Activated CD4-positive, alpha-beta memory T cell treated with anti-CD3 and anti-CD28 coated beads for 36 hours (primary cell): ENCODE results near the gene CDH23. TPM values are rescaled to one million over a fixed set of nuclear protein-coding genes. Genes with fewer than 3 reads are reported as not detected.

Experiments used
- CTCF ChIA-PET: fragments of 350-600 bp; sonication (Branson Sonifier 250); formaldehyde crosslinking; loops from one replicate; lab custom pipeline; 2021; ENCODE audit warnings: antibody characterized with exemption, inconsistent platforms; lab: Charles Lee
- POLR2A ChIA-PET: fragments of 350-600 bp; sonication (Branson Sonifier 250); formaldehyde crosslinking; loops from one replicate; lab custom pipeline; 2021; ENCODE audit warnings: antibody characterized with exemption; lab: Charles Lee
- DNase-seq: peaks from one replicate; pipeline ENCODE4 v3.0.0-alpha.2; 2020
- H3K27ac Mint-ChIP-seq: one replicate; pipeline ENCODE4 v1.8.0; 2021; ENCODE audit warnings: mixed read lengths
- H3K27me3 Mint-ChIP-seq: one replicate; pipeline ENCODE4 v1.8.0; 2021; ENCODE audit warnings: mixed read lengths
- H3K36me3 Mint-ChIP-seq: one replicate; pipeline ENCODE4 v1.8.0; 2021; ENCODE audit warnings: mixed read lengths
- H3K4me1 Mint-ChIP-seq: one replicate; pipeline ENCODE4 v1.8.0; 2021; ENCODE audit warnings: low read depth, mixed read lengths
- H3K4me3 Mint-ChIP-seq: one replicate; pipeline ENCODE4 v1.8.0; 2021; ENCODE audit warnings: mild to moderate bottlenecking, mixed read lengths
- H3K9me3 Mint-ChIP-seq: one replicate; pipeline ENCODE4 v1.8.0; 2021; ENCODE audit warnings: mixed read lengths
- intact Hi-C: fragments of 100-400 bp; cut with micrococcal nuclease; formaldehyde crosslinking; loops from one replicate; pipeline ENCODE4 v1.15.1; 2023
- total RNA-seq, 2 experiments: library from RNA; stranded (reverse); gene quantifications; one replicate each; pipeline ENCODE4 v1.2.3, GENCODE V29; 2021

Gene CDH23
- total RNA-seq, 2 experiments from 2014 or later, result 2.6 TPM

- Mint-ChIP-seq H3K4me1 (peaks cover 7% of the 10 kb centered on the region), H3K4me3 (no peak overlapping the region), H3K27ac (no peak overlapping the region), H3K36me3 (no peaks in the 10 kb centered on the region), H3K27me3 (peaks cover 3% of the 10 kb centered on the region), H3K9me3 (no peaks in the 10 kb centered on the region)
- POLR2A ChIA-PET, result no interaction called here
- intact Hi-C loops, result no loop called here
- no peak for DNase-seq
- CTCF ChIA-PET, result interaction anchor here (0.6 to 1.6 kb wide), 4 partner anchors 11 to 523 kb away, joined by 3 to 6 read pairs (median 4); no protein-coding TSS in a partner anchor
These were observed 23.7 kb upstream of the CDH23 start for GRCh38 chr10:71372882-71373495.

DNA sequence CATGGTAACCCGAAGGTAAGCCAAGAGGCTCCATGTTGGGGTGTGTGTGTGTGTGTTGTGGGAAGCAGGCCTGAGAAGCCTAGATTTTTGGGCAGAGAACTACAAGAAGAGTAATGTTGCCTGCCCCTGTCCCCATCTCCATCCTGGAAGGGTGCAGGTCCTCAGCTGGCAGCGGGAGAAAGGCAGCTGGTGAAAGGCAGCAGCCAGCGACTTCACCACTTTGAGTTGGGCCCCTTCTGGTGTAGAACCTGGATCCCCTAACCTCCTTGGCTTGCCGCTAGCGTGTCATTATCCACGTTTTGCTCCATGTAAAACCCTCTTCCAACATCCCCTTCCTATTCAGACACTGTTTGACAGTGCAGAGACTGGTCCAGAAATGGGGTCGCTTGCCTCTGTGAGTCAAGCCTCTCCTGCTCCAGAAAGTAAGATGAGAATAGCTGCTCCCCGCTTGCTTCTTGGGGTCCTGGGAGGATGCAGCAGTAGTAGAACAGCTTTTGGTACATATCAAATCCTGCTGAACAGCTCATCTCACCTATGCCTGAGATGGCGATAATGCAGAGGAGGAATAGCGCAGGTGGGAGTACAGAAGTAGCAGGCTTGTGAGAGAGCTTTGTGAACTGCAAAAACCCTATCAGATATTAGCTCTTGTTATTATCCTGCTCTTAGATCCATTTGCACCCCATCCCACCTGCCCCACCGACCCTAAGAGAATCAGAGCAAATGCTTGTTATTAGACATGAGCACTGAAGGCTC lies 22.1 kb upstream of the CDH23 start:
- intact Hi-C loops, result no loop called here
- Mint-ChIP-seq H3K4me1 (peaks cover 7% of the 10 kb centered on the region), H3K27ac (no peak overlapping the region), H3K36me3 (no peaks in the 10 kb centered on the region), H3K9me3 (no peaks in the 10 kb centered on the region), H3K4me3 (no peak overlapping the region), H3K27me3 (peaks cover 3% of the 10 kb centered on the region)
- ChIA-PET POLR2A (no interaction called here), CTCF (interaction anchor here (0.8 to 3.9 kb wide), 2 partner anchors 9 to 56 kb away, joined by 4 to 21 read pairs; partner anchors contain the start of gene SLC29A3)
- no peak for DNase-seq

DNA sequence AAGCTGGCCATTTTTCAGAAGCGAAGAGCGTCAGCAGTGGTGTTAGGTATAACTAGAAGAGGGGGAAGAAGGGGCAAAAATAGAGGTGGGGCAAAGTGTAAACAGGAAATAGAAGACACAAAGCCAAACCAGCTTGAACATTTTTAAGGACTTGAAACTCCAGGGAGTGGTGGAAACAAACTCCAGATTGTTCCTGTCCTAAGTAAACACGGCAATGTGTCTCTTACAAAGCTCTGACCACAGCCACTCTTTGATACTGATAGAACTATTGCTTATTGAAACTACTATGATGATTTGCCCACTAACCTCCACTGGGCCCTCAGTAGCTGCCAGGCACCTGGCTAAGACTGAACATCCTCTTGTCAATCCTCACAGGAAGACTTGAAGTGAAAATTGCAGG lies 20.8 kb upstream of the CDH23 start:
- Mint-ChIP-seq H3K4me1 (peaks cover 7% of the 10 kb centered on the region), H3K27ac (no peak overlapping the region), H3K36me3 (no peaks in the 10 kb centered on the region), H3K27me3 (peaks cover 2% of the 10 kb centered on the region), H3K9me3 (no peaks in the 10 kb centered on the region), H3K4me3 (peak overlapping the region; percentile 30)
- intact Hi-C loops, result no loop called here
- ChIA-PET CTCF (interaction anchor here (0.9 to 3.9 kb wide), 8 partner anchors 9 to 333 kb away, joined by 3 to 21 read pairs (median 4); partner anchors contain the start of gene SLC29A3), POLR2A (no interaction called here)
- no peak for DNase-seq

- no peak overlapping the region for H3K27ac Mint-ChIP-seq
- peaks cover 7% of the 10 kb centered on the region for H3K4me1 Mint-ChIP-seq
- no peaks in the 10 kb centered on the region for H3K9me3 Mint-ChIP-seq
- no peak overlapping the region for H3K4me3 Mint-ChIP-seq
- ChIA-PET POLR2A (no interaction called here), CTCF (interaction anchor here (0.7 to 3.9 kb wide), 10 partner anchors 18 to 518 kb away, joined by 3 to 21 read pairs (median 4); partner anchors contain the start of genes CDH23 and SLC29A3)
- H3K27me3 Mint-ChIP-seq, result no peaks in the 10 kb centered on the region
- H3K36me3 Mint-ChIP-seq, result no peaks in the 10 kb centered on the region
- DNase-seq, result no peak
- intact Hi-C loops, result no loop called here
These were observed 18.2 kb upstream of the CDH23 start for GRCh38 chr10:71378336-71379117.

DNA sequence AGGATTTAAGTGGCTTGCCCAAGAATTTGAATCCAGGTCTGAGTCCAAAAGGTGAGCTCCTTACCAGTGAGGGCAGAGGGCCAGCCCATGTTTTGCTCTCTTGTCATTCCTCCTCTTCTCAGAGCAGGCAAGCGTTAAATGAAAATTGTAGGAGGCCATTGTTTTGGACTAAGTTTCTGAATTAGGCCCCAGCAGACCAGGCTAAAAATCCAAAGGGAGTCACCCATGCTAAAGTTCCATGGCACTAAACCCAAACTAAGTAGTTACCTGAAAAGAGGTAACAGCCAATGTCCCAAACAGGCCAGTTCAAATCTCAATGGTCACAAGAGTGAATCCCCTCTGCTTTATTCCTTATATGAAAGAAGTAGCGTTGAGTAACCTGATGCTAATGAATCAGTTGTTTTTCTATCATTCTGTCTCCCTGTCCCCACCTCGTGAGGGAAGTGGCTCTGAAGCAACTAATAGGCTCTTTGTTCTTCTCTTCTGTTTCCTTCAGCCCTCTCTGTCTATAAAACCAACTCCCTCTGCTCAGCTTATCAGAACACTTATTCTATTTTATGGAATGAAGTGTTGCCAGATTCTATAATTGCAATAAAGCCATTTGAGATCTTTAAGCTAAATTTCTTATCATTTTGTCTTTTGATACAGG lies 17.5 kb upstream of the CDH23 start:
- POLR2A ChIA-PET, result no interaction called here
- Mint-ChIP-seq H3K4me1 (peaks cover 7% of the 10 kb centered on the region), H3K27ac (no peak overlapping the region)

DNA sequence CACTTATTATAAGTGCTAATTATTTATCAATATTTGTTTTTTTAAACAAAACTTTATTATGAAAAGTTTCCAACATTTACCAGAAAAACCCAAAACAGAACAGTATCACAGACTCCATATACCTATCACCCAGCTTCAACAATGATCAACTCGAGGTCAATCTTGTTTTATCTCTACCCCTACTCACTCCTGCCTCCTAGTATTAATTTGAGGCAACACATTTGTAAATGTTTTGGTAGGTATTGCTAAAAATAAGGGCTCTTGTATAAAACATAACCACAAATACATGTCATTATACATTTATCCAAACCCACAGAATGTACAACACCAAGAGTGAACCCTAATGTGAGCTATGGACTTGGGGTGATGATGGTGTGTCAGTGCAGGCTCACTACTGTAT lies 15.9 kb upstream of the CDH23 start:
- CTCF ChIA-PET, result interaction anchor here (0.9 to 7.9 kb wide), 7 partner anchors 15 to 431 kb away, joined by 3 to 68 read pairs (median 3); no protein-coding TSS in a partner anchor
- H3K27ac Mint-ChIP-seq, result no peak overlapping the region
- intact Hi-C loops, result loop anchor here (5.0 to 10.0 kb wide), 2 partner anchors 431 to 514 kb away; no protein-coding TSS in a partner anchor

More for the DNA sequence above, 17.5 kb upstream of the CDH23 start:
- H3K9me3 Mint-ChIP-seq, result no peaks in the 10 kb centered on the region
- DNase-seq, result no peak
- H3K27me3 Mint-ChIP-seq, result no peaks in the 10 kb centered on the region
- intact Hi-C loops, result no loop called here
- CTCF ChIA-PET, result interaction anchor here (0.8 to 7.9 kb wide), 6 partner anchors 17 to 517 kb away, joined by 3 to 68 read pairs (median 7); partner anchors contain the start of gene CDH23
- H3K36me3 Mint-ChIP-seq, result no peaks in the 10 kb centered on the region
- no peak overlapping the region for H3K4me3 Mint-ChIP-seq

GRCh38 chr10:71381611-71382010 lies 15.1 kb upstream of the CDH23 start:
- ChIA-PET POLR2A (no interaction called here), CTCF (interaction anchor here (1.0 to 7.9 kb wide), 8 partner anchors 17 to 430 kb away, joined by 3 to 68 read pairs (median 4); no protein-coding TSS in a partner anchor)
- Mint-ChIP-seq H3K27me3 (no peaks in the 10 kb centered on the region), H3K4me3 (no peak overlapping the region), H3K9me3 (no peaks in the 10 kb centered on the region), H3K4me1 (peaks cover 6% of the 10 kb centered on the region), H3K36me3 (no peaks in the 10 kb centered on the region), H3K27ac (no peak overlapping the region)
- DNase-seq, result no peak
- intact Hi-C loops, result loop anchor here (5.0 to 10.0 kb wide), 2 partner anchors 431 to 513 kb away; no protein-coding TSS in a partner anchor

More for the DNA sequence above, 15.9 kb upstream of the CDH23 start:
- Mint-ChIP-seq H3K4me3 (no peak overlapping the region), H3K27me3 (no peaks in the 10 kb centered on the region), H3K9me3 (no peaks in the 10 kb centered on the region), H3K36me3 (no peaks in the 10 kb centered on the region), H3K4me1 (peaks cover 7% of the 10 kb centered on the region)
- POLR2A ChIA-PET, result no interaction called here
- DNase-seq, result no peak

DNA sequence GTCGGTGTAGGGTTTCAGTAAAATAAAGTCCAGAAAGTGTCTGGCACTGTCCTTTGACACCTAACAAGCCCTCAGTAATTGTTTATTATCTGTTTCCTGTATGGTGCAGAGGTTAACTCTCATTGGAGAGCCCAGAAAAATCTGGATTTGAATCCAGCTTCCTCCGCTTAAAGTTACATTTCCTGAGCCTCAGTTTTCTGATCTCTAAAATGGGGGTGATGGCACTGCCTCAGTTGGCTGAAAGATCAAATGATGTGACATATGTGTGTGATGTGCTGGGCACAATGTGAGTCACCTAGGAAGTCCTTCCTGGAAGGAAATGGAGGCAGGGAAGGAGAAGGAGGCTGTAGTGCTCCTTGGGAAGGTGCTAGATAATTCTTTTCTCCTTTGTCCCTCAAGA lies 14.7 kb upstream of the CDH23 start:
- peaks cover 6% of the 10 kb centered on the region for H3K4me1 Mint-ChIP-seq
- POLR2A ChIA-PET, result no interaction called here
- H3K27ac Mint-ChIP-seq, result no peak overlapping the region
- no peaks in the 10 kb centered on the region for H3K27me3 Mint-ChIP-seq
- no peak for DNase-seq
- H3K4me3 Mint-ChIP-seq, result no peak overlapping the region
- H3K36me3 Mint-ChIP-seq, result no peaks in the 10 kb centered on the region
- intact Hi-C loops, result loop anchor here (5.0 to 10.0 kb wide), 2 partner anchors 430 to 513 kb away; no protein-coding TSS in a partner anchor
- H3K9me3 Mint-ChIP-seq, result no peaks in the 10 kb centered on the region
- CTCF ChIA-PET, result interaction anchor here (0.6 to 7.9 kb wide), 8 partner anchors 16 to 326 kb away, joined by 3 to 68 read pairs (median 4); no protein-coding TSS in a partner anchor

- intact Hi-C loops, result loop anchor here (5.0 to 10.0 kb wide), 2 partner anchors 430 to 512 kb away; no protein-coding TSS in a partner anchor
- ChIA-PET POLR2A (no interaction called here), CTCF (interaction anchor here (0.6 to 7.9 kb wide), 7 partner anchors 50 to 514 kb away, joined by 3 to 68 read pairs (median 3); no protein-coding TSS in a partner anchor)
- Mint-ChIP-seq H3K27ac (no peak overlapping the region), H3K9me3 (no peaks in the 10 kb centered on the region), H3K36me3 (no peaks in the 10 kb centered on the region), H3K4me3 (no peak overlapping the region), H3K4me1 (peaks cover 1% of the 10 kb centered on the region), H3K27me3 (no peaks in the 10 kb centered on the region)
- DNase-seq, result no peak
These were observed 14.0 kb upstream of the CDH23 start for GRCh38 chr10:71382757-71383156.

DNA sequence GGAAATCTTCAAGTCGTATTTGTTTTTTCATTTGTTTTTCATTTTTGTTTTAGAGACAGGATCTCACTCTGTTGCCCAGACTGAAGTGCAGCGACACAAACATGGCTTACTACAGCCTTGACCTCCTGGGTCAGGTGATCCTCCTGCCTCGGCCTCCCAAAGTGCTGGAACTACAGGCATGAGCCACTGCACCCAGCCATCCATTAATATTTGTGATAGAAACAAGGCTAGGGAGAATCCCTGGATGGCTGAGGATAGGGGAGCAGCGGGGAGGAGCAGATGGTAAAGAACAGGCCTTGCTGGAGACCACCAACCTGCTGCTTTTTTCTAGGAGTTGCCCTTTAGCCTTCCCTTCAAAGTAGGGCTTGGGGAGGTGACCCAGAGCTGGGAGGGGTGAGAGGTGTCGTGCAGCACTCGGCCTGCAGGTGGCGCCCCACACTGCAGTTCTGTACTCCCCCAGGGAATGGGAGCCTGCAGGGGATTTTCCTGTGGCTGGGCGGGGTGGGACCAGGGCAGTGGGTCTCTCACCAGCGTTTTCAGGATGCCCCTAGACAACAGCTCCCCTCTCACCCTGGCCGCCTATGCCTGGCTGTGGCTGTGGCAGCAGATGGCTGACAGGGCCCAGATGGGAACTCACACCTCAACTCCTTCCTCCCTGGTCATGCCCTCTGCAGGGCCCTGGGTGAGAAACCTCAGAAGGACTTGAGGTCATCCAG lies 12.6 kb upstream of the CDH23 start:
- intact Hi-C loops, result loop anchor here (1.0 to 10.0 kb wide), 5 partner anchors 186 to 511 kb away; no protein-coding TSS in a partner anchor
- ChIA-PET POLR2A (no interaction called here), CTCF (interaction anchor here (0.6 to 7.9 kb wide), 32 partner anchors 8 to 872 kb away, joined by 3 to 68 read pairs (median 4); partner anchors contain the start of genes CDH23 and SLC29A3)
- Mint-ChIP-seq H3K27me3 (peaks cover 1% of the 10 kb centered on the region), H3K27ac (no peak overlapping the region), H3K9me3 (no peaks in the 10 kb centered on the region), H3K4me1 (no peaks in the 10 kb centered on the region), H3K4me3 (no peak overlapping the region), H3K36me3 (no peaks in the 10 kb centered on the region)
- peak; percentile 81 for DNase-seq
